ENCODE data around the gene FGFR2.

DNA sequence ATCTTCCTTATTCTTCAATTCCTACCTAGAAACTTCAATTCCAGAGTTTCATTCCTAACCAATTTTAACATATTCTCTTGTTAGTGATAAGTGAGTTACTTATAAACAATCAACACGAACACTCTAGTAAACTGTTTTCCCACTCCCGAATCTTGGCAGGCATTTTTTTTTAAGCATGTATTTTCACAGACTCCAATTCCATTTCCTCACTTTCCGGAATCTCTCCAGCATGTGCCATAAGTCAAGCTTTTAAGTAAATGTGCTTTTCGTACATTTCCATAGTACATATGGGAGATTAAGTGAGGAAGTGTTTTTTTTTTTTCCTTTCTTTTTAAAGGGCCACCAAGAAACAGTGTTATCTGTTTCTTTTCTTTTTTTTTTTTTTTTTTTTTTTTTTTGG lies 89.1 kb downstream of the FGFR2 start:
- TF ChIP-seq, protein P1, sequence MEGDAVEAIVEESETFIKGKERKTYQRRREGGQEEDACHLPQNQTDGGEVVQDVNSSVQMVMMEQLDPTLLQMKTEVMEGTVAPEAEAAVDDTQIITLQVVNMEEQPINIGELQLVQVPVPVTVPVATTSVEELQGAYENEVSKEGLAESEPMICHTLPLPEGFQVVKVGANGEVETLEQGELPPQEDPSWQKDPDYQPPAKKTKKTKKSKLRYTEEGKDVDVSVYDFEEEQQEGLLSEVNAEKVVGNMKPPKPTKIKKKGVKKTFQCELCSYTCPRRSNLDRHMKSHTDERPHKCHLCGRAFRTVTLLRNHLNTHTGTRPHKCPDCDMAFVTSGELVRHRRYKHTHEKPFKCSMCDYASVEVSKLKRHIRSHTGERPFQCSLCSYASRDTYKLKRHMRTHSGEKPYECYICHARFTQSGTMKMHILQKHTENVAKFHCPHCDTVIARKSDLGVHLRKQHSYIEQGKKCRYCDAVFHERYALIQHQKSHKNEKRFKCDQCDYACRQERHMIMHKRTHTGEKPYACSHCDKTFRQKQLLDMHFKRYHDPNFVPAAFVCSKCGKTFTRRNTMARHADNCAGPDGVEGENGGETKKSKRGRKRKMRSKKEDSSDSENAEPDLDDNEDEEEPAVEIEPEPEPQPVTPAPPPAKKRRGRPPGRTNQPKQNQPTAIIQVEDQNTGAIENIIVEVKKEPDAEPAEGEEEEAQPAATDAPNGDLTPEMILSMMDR (IDR thresholded peaks at IDR 0.05): no peak
- TF ChIP-seq POLR2A (IDR thresholded peaks at IDR 0.05): no peak
